Astrocyte of the spinal cord (primary cell): ENCODE results near the gene PCSK5.

Experiments
- DNase-seq: peaks from one replicate; pipeline ENCODE4 v3.0.0; 2011; ENCODE audit warnings: low read depth, low spot score
- H3K4me3 ChIP-seq: 2 replicates; pipeline ENCODE4 v1.5.1; 2011; ENCODE audit warnings: low read depth, mild to moderate bottlenecking, low read length, moderate library complexity
- in situ Hi-C: cut with HindIII; loops from 2 replicates; pipeline ENCODE4 v1.10.0; 2017; ENCODE audit warnings: low sequenced_read_pairs
- TF ChIP-seq, protein P1 (sequence below): IDR thresholded peaks from 2 replicates; pipeline ENCODE4 v1.5.1; 2012; ENCODE audit warnings: low read depth, mild to moderate bottlenecking, low read length, inconsistent platforms

PCSK5 gene

DNA sequence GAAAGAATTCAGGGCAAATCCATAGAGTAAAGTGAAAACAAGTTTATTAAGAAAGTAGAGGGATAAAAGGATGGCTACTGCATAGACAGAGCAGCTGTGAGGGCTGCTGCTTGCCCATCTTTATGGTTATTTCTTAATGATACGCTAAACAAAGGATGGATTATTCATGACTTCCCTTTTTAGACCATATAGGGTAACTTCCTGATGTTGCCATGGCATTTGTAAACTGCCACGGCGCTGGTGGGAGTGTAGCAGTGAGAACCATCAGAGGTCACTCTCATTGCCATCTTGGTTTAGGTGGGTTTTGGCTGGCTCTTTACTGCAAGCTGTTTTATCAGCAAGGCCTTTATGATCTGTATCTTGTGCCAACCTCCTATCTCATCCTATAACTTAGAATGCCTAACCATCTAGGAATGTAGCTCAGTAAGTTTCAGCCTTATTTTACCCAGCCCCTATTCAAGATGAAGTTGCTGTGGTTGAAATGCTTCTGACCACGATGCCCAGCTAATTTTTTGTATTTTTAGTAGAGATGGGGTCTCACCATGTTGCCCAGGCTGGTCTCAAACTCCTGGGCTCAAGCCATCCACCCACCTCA is 461.6 kb downstream of the PCSK5 start:
- TF ChIP-seq, protein P1, sequence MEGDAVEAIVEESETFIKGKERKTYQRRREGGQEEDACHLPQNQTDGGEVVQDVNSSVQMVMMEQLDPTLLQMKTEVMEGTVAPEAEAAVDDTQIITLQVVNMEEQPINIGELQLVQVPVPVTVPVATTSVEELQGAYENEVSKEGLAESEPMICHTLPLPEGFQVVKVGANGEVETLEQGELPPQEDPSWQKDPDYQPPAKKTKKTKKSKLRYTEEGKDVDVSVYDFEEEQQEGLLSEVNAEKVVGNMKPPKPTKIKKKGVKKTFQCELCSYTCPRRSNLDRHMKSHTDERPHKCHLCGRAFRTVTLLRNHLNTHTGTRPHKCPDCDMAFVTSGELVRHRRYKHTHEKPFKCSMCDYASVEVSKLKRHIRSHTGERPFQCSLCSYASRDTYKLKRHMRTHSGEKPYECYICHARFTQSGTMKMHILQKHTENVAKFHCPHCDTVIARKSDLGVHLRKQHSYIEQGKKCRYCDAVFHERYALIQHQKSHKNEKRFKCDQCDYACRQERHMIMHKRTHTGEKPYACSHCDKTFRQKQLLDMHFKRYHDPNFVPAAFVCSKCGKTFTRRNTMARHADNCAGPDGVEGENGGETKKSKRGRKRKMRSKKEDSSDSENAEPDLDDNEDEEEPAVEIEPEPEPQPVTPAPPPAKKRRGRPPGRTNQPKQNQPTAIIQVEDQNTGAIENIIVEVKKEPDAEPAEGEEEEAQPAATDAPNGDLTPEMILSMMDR = no peak
- no peak for DNase-seq
- in situ Hi-C loops = no loop called here
- H3K4me3 ChIP-seq = no peak overlapping the region

DNA sequence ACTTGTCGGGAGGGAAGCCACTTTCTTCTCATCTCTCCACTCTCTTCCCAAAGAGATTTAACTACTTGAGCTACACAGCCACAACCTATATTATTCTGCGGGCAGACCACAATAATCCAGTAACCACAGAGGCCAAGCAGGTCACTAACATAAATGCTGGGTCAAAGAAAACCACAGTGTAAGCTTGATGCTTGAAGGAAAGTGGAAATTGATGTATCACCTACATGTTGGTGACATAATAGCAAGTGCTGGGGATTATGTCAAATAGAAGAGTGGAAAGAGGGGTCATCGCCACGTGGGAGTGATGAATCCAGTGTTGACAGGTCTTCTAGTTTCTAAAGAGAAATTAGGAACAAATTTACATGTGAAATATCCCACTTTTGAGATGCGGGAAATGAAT is 462.8 kb downstream of the PCSK5 start:
- in situ Hi-C loops = no loop called here
- TF ChIP-seq, protein P1 = no peak
- no peak overlapping the region for H3K4me3 ChIP-seq
- peak; percentile 37 for DNase-seq

DNA sequence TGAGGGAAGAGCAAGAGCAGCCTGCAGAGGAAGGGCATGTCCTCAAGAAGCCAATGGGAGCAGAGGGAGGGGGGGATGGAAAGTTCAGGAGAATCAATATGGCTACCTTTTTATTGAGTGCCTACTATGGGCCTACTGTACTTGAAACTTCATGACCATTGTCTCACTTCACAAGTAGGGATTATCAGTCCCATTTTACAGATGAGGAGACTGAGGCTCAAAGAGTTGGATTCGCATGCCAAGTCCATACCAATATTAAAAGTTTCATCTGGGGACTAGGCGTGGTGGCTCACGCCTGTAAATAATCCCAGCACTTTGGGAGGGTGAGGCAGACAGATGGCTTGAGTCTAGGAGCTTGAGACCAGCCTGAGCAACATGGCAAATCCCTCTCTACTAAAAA is 463.7 kb downstream of the PCSK5 start:
- TF ChIP-seq, protein P1 = no peak
- no peak overlapping the region for H3K4me3 ChIP-seq
- no peak for DNase-seq
- in situ Hi-C loops = no loop called here

DNA sequence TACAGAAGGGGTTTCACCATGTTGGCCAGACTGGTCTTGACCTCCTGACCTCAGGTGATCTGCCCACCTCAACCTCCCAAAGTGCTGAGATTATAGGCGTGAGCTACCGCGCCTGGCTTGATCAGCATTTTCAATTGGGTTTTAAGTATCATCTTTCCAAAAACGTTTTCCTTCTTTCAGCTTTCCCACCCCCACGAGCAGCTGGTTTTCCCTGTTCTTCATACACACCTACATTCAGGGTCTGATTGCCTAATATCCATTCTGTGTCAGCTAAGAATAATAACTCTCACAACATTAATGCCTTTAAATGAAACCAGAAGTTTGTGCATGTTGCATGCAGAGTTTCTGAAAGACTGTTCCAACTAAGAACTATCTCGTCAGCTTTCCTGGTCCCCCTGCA is 465.4 kb downstream of the PCSK5 start:
- no peak for DNase-seq
- in situ Hi-C loops = no loop called here
- TF ChIP-seq, protein P1 = no peak
- H3K4me3 ChIP-seq = no peak overlapping the region

DNA sequence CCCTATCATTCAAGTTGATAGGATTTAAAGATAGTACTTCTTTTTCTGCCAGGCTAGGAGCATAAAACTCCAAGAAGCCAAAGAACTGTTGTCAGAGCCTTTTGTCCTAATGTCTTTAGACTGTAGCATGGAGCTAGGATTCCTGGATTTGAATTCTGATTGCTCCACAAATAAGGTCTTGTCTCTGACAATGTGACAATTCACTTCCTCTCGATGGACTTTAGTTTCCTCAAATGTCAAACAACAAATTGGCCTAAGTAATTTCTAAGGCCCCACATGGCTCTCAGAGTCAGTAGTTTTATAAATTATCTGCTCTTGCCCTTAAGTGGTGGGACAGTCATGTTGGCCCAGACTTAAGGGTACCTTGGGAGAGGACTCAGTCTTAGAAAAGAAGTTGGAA is 467.1 kb downstream of the PCSK5 start:
- TF ChIP-seq, protein P1 = no peak
- in situ Hi-C loops = no loop called here
- no peak overlapping the region for H3K4me3 ChIP-seq
- DNase-seq = no peak

DNA sequence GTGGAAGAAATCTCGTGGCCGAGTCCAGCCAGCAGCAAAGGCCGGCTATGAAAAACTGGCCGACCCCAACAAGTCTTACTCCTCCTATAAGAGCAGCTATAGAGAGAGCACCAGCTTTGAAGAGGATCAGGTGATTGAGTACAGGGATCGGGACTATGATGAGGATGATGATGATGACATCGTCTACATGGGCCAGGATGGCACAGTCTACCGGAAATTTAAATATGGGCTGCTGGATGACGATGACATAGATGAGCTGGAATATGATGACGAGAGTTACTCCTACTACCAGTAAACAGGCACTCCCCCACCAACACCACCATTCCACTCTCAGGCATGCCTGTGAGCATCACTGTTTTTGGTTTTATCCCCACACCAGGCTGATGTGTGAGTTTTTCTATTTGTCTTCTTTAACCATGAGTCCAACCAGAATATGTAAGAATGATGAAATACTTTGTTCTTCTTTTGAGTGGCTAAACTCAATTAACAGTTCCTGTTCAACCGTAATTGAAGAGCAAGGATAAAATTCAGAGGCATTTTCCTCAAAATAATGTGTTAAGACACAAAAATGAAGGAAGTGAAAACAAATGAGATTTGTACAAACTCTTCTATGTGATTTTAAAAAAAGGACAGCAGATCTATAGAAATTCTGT is 468.3 kb downstream of the PCSK5 start:
- H3K4me3 ChIP-seq = no peak overlapping the region
- DNase-seq = no peak
- in situ Hi-C loops = no loop called here
- TF ChIP-seq, protein P1 = no peak
